Suppressor macrophage treated with lipopolysaccharide for 1 hour (primary cell): ENCODE data around the gene SLC36A3.
"Not testable (repeated sequence)": the region's sequence is repeated elsewhere in the genome, so short reads cannot be mapped to it uniquely, and the experiment has no call there.

Experiments used
- DNase-seq, 3 donors: peaks; one replicate each; pipeline ENCODE4 v3.0.0-alpha.2; 2020 to 2022

Gene SLC36A3

GRCh38 chr5:151258816-151259215, 44.8 kb downstream of the SLC36A3 start:
- peak; percentile 87 to 89 (median 88) for DNase-seq

GRCh38 chr5:151258201-151258611, 45.4 kb downstream of the SLC36A3 start:
- DNase-seq = peak; percentile 82 to 88 (median 85)

DNA sequence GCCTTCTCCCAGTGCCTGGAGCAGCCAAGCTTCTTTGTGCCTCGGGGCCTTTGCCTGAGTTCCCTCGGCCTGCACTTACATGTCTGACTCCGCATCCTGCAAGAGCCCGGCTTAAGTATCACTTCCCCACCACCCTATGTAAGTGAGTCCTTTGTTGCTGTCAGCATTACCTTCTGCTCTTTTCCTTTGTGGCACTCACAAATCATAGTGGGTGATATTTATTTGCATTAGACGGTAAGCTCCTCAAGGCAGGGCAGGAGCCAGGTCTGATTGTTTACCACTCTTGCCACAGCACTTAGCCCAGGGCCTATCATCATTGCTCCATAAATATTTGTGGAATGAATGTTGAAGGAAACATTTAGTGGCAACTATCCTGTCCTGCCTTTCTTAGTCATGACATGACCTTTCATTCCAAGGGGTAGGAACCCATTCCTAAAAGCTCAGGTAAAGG, 45.8 kb downstream of the SLC36A3 start:
- DNase-seq = peak; percentile 74 to 78 (median 77)

GRCh38 chr5:151255621-151256286, 47.8 kb downstream of the SLC36A3 start:
- peak; percentile 60 to 76 (median 69) for DNase-seq

- not testable (repeated sequence) for DNase-seq
Observed at GRCh38 chr5:151254990-151255389, 48.6 kb downstream of the SLC36A3 start.

- DNase-seq = peak in 1 of 3 donors; percentile 52
Observed at GRCh38 chr5:151254556-151254955, 49.0 kb downstream of the SLC36A3 start.

- DNase-seq = peak in 2 of 3 donors; percentile 45 to 48
Observed at GRCh38 chr5:151253605-151253950, 50.0 kb downstream of the SLC36A3 start.

- DNase-seq = peak; percentile 100
Observed at GRCh38 chr5:151252762-151253604, 50.6 kb downstream of the SLC36A3 start, which contains the start of gene GM2A. TSS of gene GM2A (plus strand) at chr5:151253185. CDS start at chr5:151253217, 32 bp downstream.

DNA sequence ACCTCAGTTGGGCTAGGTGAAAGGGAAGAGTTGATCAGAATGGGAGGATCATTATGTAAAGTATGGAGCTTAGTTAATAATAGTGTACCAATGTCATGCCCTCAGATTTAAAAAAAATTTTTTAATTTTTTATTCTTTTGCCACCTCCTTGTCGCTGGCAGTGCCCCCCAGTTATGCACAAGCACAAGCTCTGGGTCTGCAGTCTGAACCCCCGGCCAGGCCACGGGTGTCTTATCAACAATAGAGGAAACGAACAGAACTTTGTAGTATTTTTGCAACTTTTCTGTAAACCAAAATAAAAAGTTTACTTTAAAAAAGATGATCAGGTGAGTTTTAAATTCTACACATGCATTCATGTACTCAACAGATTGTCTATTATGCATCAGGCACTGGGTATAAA, 51.9 kb downstream of the SLC36A3 start:
- DNase-seq = no peak

GRCh38 chr5:151251001-151251551, 52.5 kb downstream of the SLC36A3 start:
- no peak for DNase-seq

DNA sequence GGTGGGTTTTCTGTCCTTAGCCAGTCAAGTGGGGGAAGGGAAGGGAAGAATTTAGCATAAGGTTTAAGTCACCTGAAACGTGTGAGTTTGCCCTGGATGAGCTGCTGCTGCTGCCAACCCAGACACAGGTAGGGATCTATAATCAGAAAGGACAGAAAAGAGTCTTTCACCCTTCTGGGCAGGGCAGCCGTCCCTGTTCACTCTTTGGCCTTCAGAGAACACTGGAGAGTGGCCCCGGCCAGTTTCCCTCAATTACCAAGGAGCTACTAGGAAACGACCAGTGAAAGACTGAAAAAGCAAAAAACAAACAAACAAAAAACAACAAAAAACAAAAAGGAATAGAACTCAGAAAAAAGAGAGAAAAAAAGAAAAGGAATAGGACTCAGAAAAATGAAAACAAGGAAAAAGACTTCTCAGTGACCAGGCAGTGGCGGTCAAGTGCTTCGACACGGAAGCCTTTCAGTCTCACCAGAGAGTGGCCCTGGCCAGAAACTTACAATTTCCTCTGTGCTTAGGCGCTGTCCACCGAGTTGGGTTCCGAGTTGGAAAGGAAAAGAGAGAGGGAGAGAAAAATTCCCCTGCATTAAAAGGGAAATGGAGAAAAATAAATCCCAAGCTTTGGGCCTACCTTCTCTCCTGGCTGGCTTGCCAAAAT, 53.1 kb downstream of the SLC36A3 start:
- DNase-seq = no peak

DNA sequence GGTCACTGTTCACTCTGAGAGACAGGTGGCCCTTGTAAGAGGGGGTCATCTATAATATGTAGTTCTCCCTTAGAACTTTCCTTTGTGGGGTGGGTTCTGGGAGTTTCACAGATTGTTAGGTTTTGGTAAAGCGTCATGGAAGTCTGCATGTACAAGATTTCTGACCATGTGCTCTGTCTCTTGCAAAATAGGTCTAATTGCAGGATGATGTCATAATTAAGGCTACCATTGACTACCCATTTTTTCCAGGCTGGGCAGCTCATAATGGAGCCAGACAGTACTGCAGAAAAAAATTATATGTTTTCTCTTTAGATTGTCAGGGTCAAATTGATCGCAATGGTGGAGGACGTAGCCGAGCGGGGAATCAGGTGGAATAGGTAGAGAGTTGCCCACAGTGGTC, 54.3 kb downstream of the SLC36A3 start:
- peak in 1 of 3 donors; percentile 59 for DNase-seq

DNA sequence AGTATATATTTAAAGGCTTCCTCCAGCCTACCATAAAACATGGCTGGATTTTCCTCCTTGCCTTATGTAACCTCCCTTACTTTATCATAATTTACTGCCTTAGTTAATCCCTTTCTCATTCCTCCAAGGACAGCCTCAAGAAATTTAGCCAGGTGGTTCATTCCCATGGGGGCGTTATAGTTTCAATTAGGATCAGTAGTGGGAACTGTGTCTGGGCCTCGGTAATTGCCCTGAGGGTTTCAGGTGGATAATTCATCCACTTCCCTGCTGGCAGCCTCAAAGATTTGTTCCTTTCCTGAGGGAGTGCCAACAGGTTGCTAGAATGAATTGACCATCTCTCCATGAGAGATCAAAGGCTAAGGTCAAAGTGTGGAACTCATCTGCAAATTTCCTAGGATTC, 54.9 kb downstream of the SLC36A3 start:
- no peak for DNase-seq

- no peak for DNase-seq
Observed at GRCh38 chr5:151245680-151246219, 57.8 kb downstream of the SLC36A3 start.

GRCh38 chr5:151244206-151244605, 59.4 kb downstream of the SLC36A3 start:
- no peak for DNase-seq

- no peak for DNase-seq
Observed at GRCh38 chr5:151243564-151243963, 60.0 kb downstream of the SLC36A3 start.

GRCh38 chr5:151243127-151243526, 60.4 kb downstream of the SLC36A3 start:
- no peak for DNase-seq

GRCh38 chr5:151240924-151241635, 62.5 kb downstream of the SLC36A3 start:
- DNase-seq = no peak

DNA sequence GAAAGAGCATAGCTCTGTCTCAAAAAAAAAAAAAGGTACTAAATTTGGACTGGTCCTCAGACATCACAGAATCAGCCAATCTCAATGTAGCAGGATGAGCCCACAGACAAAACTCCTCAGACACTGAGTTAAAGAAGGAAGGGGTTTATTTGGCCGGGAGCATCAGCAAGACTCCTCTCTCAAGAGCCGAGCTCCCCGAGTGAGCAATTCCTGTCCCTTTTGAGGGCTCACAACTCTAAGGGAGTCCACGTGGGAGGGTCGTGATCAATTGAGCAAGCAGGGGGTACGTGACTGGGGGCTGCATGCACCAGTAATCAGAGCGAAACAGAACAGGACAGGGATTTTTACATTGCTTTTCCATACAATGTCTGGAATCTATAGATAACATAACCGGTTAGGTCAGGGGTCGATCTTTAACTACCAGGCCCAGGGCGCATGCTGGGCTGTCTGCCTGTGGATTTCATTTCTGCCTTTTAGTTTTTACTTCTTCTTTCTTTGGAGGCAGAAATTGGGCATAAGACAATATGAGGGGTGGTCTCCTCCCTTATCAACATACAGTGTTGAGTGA, 63.2 kb downstream of the SLC36A3 start:
- DNase-seq = not testable (repeated sequence)

DNA sequence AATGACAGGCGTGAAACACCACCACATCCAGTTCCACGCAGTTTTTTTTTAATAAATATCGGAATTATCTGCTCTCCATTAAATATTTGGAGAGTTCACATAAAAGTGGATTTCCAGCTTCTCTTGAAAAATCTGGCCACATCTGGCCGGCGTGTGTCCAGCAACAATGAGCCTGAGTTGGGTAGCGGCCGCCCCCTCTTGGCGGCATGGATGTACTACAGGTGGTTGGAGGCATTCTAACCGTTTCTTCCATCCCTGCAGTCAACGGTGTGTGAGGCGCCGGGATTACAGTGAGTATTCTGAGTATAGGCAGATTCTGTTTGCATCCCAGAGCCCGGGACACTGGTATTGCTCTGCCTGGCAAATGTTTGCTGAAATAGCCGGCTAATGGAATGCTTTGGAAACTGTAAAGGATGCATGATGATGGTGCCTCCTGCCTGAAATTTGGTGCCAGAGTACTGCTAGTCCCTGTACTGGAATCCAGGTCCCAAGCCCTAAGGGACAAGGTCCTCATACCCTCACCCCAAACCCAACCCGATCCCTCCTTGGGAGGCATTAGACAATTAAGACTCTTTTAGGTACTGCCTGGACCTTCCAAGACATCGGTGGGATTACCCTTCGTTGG, 64.2 kb downstream of the SLC36A3 start:
- peak; percentile 82 to 86 (median 84) for DNase-seq

- no peak for DNase-seq
Observed at GRCh38 chr5:151238303-151238741, 65.2 kb downstream of the SLC36A3 start.
